K562 (cell line): ENCODE measurements around the gene CEACAM5. TPM values are rescaled to one million over a fixed set of nuclear protein-coding genes. Genes with fewer than 3 reads are reported as not detected.

ENCODE experiments used
- ATAC-seq: fragments of 200-7000 bp; cut with Tn5 transposase; 3 replicates; pipeline ENCODE4 v1.9.1; 2020; ENCODE audit warnings: moderate library complexity
- BruUV-seq: library from RNA; stranded (reverse); fragments of 400-500 nt; replicated peaks from 2 replicates; lab custom pipeline; 2021; lab: Mats Ljungman, UMichigan
- CTCF ChIA-PET: fragments of 300-600 bp; formaldehyde crosslinking; extraction: SDS; loops from one replicate; lab custom pipeline; 2021; ENCODE audit warnings: low intra/inter-chr PET ratio; lab: Yijun Ruan, JAX
- POLR2A ChIA-PET: fragments of 300-600, 350-650 bp; sonication (Branson Sonifier 250); formaldehyde crosslinking; extraction: SDS; loops from one replicate; lab custom pipeline; 2021; ENCODE audit warnings: antibody characterized with exemption, inconsistent platforms; lab: Yijun Ruan, JAX
- DNase-seq, 4 experiments: peaks; one replicate each; pipeline versions ENCODE4 v3.0.0 to v3.0.0-alpha.2; 2011 to 2018; ENCODE audit warnings: low spot score in 3 of 4, mixed read lengths in 3 of 4; ENCODE audit errors: extremely low read depth in 1 of 4
- FAIRE-seq: peaks from 2 replicates; lab custom pipeline; 2011; peaks lifted over from hg19 to GRCh38; lab: Jason Lieb, UNC
- H2AFZ ChIP-seq: 2 replicates; pipeline ENCODE4 v1.6.0; 2011; ENCODE audit warnings: low read depth, low read length, control low read depth, inconsistent platforms
- H3K27ac ChIP-seq: fragments of 200-600 bp; 3 replicates; pipeline ENCODE4 v1.8.0; 2011; ENCODE audit warnings: low read depth, mild to moderate bottlenecking, control low read depth, inconsistent platforms, low read length, moderate library complexity, mixed read lengths; ENCODE audit errors: extremely low read depth
- H3K27me3 ChIP-seq, 2 experiments: fragments of 300-600 bp in 1 of 2; 2 replicates in 1 of 2; 3 replicates in 1 of 2; pipeline versions ENCODE4 v1.6.0 to v1.8.0; 2011; ENCODE audit warnings: inconsistent platforms in 2 of 2, low read length in 2 of 2, mild to moderate bottlenecking in 1 of 2, mixed read lengths in 1 of 2, moderate library complexity in 1 of 2; ENCODE audit not compliant: control insufficient read depth in 2 of 2, insufficient read depth in 2 of 2
- H3K36me3 ChIP-seq: fragments of 300-600 bp; 3 replicates; pipeline ENCODE4 v1.8.0; 2011; ENCODE audit warnings: mild to moderate bottlenecking, low read length, inconsistent platforms; ENCODE audit not compliant: control insufficient read depth, insufficient read depth
- H3K4me1 ChIP-seq, 2 experiments: fragments of 200-600 bp in 1 of 2; replicated peaks in 1 of 2; 2 replicates in 1 of 2; 3 replicates in 1 of 2; pipeline versions ENCODE4 v1.5.1 to v1.8.0; 2011; ENCODE audit warnings: inconsistent platforms in 2 of 2, low read length in 2 of 2, mild to moderate bottlenecking in 1 of 2, mixed read lengths in 1 of 2, moderate library complexity in 1 of 2; ENCODE audit not compliant: control insufficient read depth in 2 of 2, insufficient read depth in 2 of 2
- H3K4me2 ChIP-seq: 2 replicates; pipeline ENCODE4 v1.6.1; 2011; ENCODE audit warnings: low read length, control low read depth, inconsistent platforms, mixed read lengths; ENCODE audit not compliant: insufficient read depth
- H3K4me3 ChIP-seq: fragments of 200-600 bp; sonication (generic), shearing (Covaris generic); 2 replicates; pipeline ENCODE4 v1.5.1; 2016; ENCODE audit warnings: control low read depth, inconsistent platforms
- H3K79me2 ChIP-seq: fragments of 200-600 bp; 3 replicates; pipeline ENCODE4 v1.8.0; 2011; ENCODE audit warnings: low read length, inconsistent platforms; ENCODE audit not compliant: control insufficient read depth, insufficient read depth
- H3K9ac ChIP-seq, 2 experiments: 2 replicates each; pipeline versions ENCODE4 v1.6.0 to v1.6.1; 2011; ENCODE audit warnings: low read depth in 2 of 2, low read length in 2 of 2, control low read depth in 1 of 2, inconsistent platforms in 1 of 2, mild to moderate bottlenecking in 1 of 2, mixed read lengths in 1 of 2; ENCODE audit not compliant: insufficient read depth in 1 of 2
- H3K9me1 ChIP-seq: one replicate; pipeline ENCODE4 v1.6.0; 2011; ENCODE audit warnings: inconsistent platforms, mild to moderate bottlenecking, low read length, moderate library complexity; ENCODE audit not compliant: control insufficient read depth, insufficient read depth
- H3K9me3 ChIP-seq: replicated peaks from 2 replicates; pipeline ENCODE4 v1.5.1; 2011; ENCODE audit warnings: low read depth, low read length, inconsistent platforms; ENCODE audit not compliant: control insufficient read depth, insufficient read depth
- H4K20me1 ChIP-seq: replicated peaks from 2 replicates; pipeline ENCODE4 v1.6.1; 2011; ENCODE audit warnings: low read length, inconsistent platforms, mixed read lengths; ENCODE audit not compliant: control insufficient read depth, insufficient read depth
- MBD2 ChIP-seq: sonication (generic); IDR thresholded peaks from 2 replicates; pipeline ENCODE4 v1.6.1; 2016; ENCODE audit warnings: low read depth, borderline replicate concordance
- NR2C2 ChIP-seq, 2 experiments: fragments of 200-800 bp in 1 of 2; sonication (Bioruptor generic) in 1 of 2; sonication (generic) in 1 of 2; formaldehyde crosslinking in 1 of 2; IDR thresholded peaks; 2 replicates each; pipeline versions ENCODE4 v1.6.1 to v1.8.0; 2016 to 2022; ENCODE audit warnings: mild to moderate bottlenecking in 1 of 2, missing compliant biosample characterization in 1 of 2, missing genetic modification characterization in 1 of 2, missing genetic modification reagents in 1 of 2
- POU5F1 ChIP-seq: fragments of 150-350 bp; IDR thresholded peaks from 2 replicates; pipeline ENCODE4 v1.6.1; 2014; ENCODE audit warnings: borderline replicate concordance, low read length, low read depth, mild to moderate bottlenecking; ENCODE audit not compliant: partially characterized antibody
- PTBP1 ChIP-seq: fragments of 200-400 bp; formaldehyde crosslinking; IDR thresholded peaks from 2 replicates; pipeline ENCODE4 v1.6.1; 2017; ENCODE audit warnings: low read depth, low read length
- TBL1XR1 ChIP-seq, 2 experiments: IDR thresholded peaks; 2 replicates each; pipeline ENCODE4 v1.6.1; 2012; ENCODE audit warnings: improper control_type of control experiment in 2 of 2, low read length in 2 of 2, mild to moderate bottlenecking in 1 of 2
- TGIF2 ChIP-seq: sonication (generic); formaldehyde crosslinking; IDR thresholded peaks from 2 replicates; pipeline ENCODE4 v1.8.1; 2022; ENCODE audit warnings: mild to moderate bottlenecking, missing genetic modification reagents, moderate library complexity
- ZFPM2 ChIP-seq: fragments of 250-450 bp; sonication (Bioruptor Pico); IDR thresholded peaks from 2 replicates; pipeline ENCODE4 v1.5.1; 2022; ENCODE audit warnings: mild to moderate bottlenecking
- ZNF551 ChIP-seq: fragments of 250-450 bp; sonication (Bioruptor Pico); IDR thresholded peaks from 2 replicates; pipeline ENCODE4 v1.5.0; 2021; ENCODE audit warnings: mild to moderate bottlenecking, moderate library complexity
- WGBS: fragments of 100-300 bp; shearing (Covaris generic); methylation state at CpG from one replicate; pipeline ENCODE4 v1.1.6; 2016; ENCODE audit warnings: low coverage, mixed read lengths; ENCODE audit not compliant: insufficient coverage; ENCODE audit errors: missing lambda C conversion rate; 5-methylcytosine and 5-hydroxymethylcytosine counted together
- in situ Hi-C: fragments of 300-500 bp; cut with MboI; formaldehyde crosslinking; loops from 4 replicates; pipeline ENCODE4 v1.15.0; 2018; ENCODE audit warnings: inconsistent platforms, mixed read lengths
- intact Hi-C: fragments of 100-400 bp; cut with micrococcal nuclease; formaldehyde crosslinking; loops from 2 replicates; pipeline ENCODE4 v1.14.2; 2022
- polyA plus RNA-seq, 8 experiments: library from polyadenylated mRNA; depleted of rRNA in 4 of 8; stranded (reverse) in 5 of 8; unstranded in 3 of 8; fragments of >200 nt; fragmentation: Nextera tagmentation in 2 of 8; fragmentation: Illumina TruSeq in 1 of 8; extraction: Ambion mirVana in 2 of 8; extraction: Trizol in 1 of 8; gene quantifications; 2 replicates each; pipeline versions ENCODE4 v1.2.1 to v1.2.3, GENCODE V29; 2011 to 2014; ENCODE audit warnings: inconsistent platforms in 1 of 8, missing spikeins in 1 of 8
- total RNA-seq, 7 experiments: library from RNA; depleted of rRNA in 6 of 7; stranded (reverse); fragments of >200 nt in 6 of 7; fragmentation: Illumina TruSeq in 2 of 7; extraction: Trizol in 2 of 7; gene quantifications; 2 replicates each; pipeline versions ENCODE4 v1.2.1 to v1.2.3, GENCODE V29; 2011 to 2021; ENCODE audit warnings: low replicate concordance in 1 of 7
- TF ChIP-seq, protein P1 (sequence below): fragments of 250-450 bp; sonication (Bioruptor Pico); IDR thresholded peaks from 2 replicates; pipeline ENCODE4 v1.6.1; 2021; ENCODE audit warnings: mild to moderate bottlenecking

CEACAM5 gene
- total and polyA plus RNA-seq, 9 of the 15 experiments (the other 6 are each of a cell fraction or from before 2014, with no cell fraction given) = 0.33 TPM; not detected in 8

DNA sequence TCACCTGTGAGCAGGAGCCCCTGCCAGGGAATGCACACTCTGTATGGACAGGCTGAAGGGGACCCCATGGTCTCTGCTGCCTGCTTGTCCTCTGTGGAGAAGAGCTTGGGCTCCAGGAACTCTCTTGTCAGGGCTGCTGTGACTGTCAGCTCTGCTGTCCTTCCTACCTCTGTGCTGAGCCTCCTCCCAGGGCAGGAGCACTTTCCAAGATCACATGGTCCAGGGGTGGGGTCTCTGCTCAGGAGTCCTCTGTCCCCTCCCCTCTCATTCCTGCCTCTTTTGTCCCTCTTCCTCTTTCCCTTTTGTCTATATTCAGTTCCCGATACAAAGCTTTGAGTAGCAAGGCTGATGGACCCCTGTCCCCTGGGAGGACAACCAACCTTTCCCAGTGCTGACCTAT lies 20.3 kb upstream of the CEACAM5 start, which contains the start of gene CEACAM7 (continued):
- TF ChIP-seq ZNF551 (CRISPR knock-in tag) = no peak
- TF ChIP-seq TBL1XR1 (IDR thresholded peaks at IDR 0.05; ENCODE audit: low read length in 2 of 2) = no peak
- TF ChIP-seq NR2C2 (CRISPR knock-in tag; IDR thresholded peaks at IDR 0.05) = no peak
- TF ChIP-seq NR2C2 (tag; IDR thresholded peaks at IDR 0.05) = no peak
- TF ChIP-seq PTBP1 = no peak
- TF ChIP-seq ZFPM2 (CRISPR knock-in tag) = no peak
- TF ChIP-seq, protein P1, sequence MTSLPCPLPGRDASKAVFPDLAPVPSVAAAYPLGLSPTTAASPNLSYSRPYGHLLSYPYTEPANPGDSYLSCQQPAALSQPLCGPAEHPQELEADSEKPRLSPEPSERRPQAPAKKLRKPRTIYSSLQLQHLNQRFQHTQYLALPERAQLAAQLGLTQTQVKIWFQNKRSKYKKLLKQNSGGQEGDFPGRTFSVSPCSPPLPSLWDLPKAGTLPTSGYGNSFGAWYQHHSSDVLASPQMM (CRISPR knock-in tag) = no peak
- no peak for TF ChIP-seq POU5F1
- TF ChIP-seq, all 486 proteins: peak for 0

DNA sequence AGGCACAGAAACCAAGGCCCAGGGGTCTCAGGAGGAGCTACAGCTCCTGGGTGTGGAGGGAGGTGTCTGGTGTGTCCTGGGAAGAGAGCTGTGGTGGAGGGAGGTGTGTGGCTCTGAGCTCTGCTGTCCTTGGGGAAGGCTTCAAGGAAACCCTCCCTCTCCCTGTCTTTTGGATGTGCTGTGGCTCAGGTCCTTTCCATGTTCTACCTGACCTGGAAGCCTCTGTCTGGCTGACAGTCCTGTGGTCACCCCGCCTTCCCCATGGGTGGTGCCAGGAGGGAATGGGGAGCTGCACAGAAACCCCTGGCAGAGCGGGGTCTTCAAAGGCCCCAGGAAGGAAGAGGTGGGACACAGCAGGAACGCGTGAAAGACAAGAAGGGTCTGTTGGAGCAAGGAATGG lies 19.7 kb upstream of the CEACAM5 start:
- H2AFZ ChIP-seq = no peak overlapping the region
- BruUV-seq = no TSS peak
- H3K27ac ChIP-seq = no peak overlapping the region
- TF ChIP-seq MBD2 (no peak), TGIF2 (CRISPR knock-in tag) (no peak)
- TF ChIP-seq, protein P1 (CRISPR knock-in tag) = no peak
- FAIRE-seq = no peak
- no peaks in the 10 kb centered on the region; a peak in 1 of 5 replicates for H3K27me3 ChIP-seq
- H3K9me1 ChIP-seq = no peaks in the 10 kb centered on the region
- ChIA-PET CTCF (no interaction called here), POLR2A (interaction anchor here (0.6 kb wide), 1 partner anchor 76 kb away, joined by 3 read pairs; no protein-coding TSS in a partner anchor)
- H4K20me1 ChIP-seq = no peaks in the 10 kb centered on the region
- H3K4me1 ChIP-seq = no peaks in the 10 kb centered on the region; a peak in 1 of 5 replicates
- no peak overlapping the region for H3K4me3 ChIP-seq
- ATAC-seq = no peak
- H3K9me3 ChIP-seq = no peaks in the 10 kb centered on the region
- in situ Hi-C loops = no loop called here
- no peak overlapping the region for H3K9ac ChIP-seq
- no peaks in the 10 kb centered on the region for H3K36me3 ChIP-seq
- no peaks in the 10 kb centered on the region for H3K79me2 ChIP-seq
- WGBS = 0% methylated on average over 4 of the region's 4 CpGs
- intact Hi-C loops = no loop called here
- H3K4me2 ChIP-seq = no peak overlapping the region
- DNase-seq = no peak
